ES-I3 (cell line): ENCODE data around the gene MRPL58.
A peak's percentile ranks its signal among the peaks of the same experiment; 100 is the strongest.
"Not testable (repeated sequence)": the region's sequence is repeated elsewhere in the genome, so short reads cannot be mapped to it uniquely, and the experiment has no call there.

Experiments
- H3K36me3 ChIP-seq: 2 replicates; pipeline ENCODE4 v1.6.1; 2013; ENCODE audit warnings: mild to moderate bottlenecking, low read length, control low read depth, moderate library complexity; ENCODE audit not compliant: insufficient read depth
- H3K4me1 ChIP-seq: 2 replicates; pipeline ENCODE4 v1.6.1; 2013; ENCODE audit warnings: mild to moderate bottlenecking, control low read depth, low read length; ENCODE audit not compliant: insufficient read depth
- H3K9ac ChIP-seq: 2 replicates; pipeline ENCODE4 v1.6.1; 2013; ENCODE audit warnings: low read depth, mild to moderate bottlenecking, low read length, moderate library complexity
- H3K9me3 ChIP-seq: 2 replicates; pipeline ENCODE4 v1.6.1; 2013; ENCODE audit warnings: mild to moderate bottlenecking, low read length, moderate library complexity; ENCODE audit not compliant: control insufficient read depth, insufficient read depth

The MRPL58 gene

GRCh38 chr17:75039238-75039637 is 26.8 kb downstream of the MRPL58 start:
- peaks cover 21% of the 10 kb centered on the region; the same call in 1 of the 2 replicates for H3K36me3 ChIP-seq

GRCh38 chr17:75041656-75042280 is 29.3 kb downstream of the MRPL58 start:
- Histone ChIP-seq H3K9me3 (no peaks in the 10 kb centered on the region), H3K4me1 (peaks cover 13% of the 10 kb centered on the region), H3K36me3 (peaks cover 21% of the 10 kb centered on the region; the same call in 1 of the 2 replicates), H3K9ac (no peak overlapping the region)

More at GRCh38 chr17:75039238-75039637, 26.8 kb downstream of the MRPL58 start:
- Histone ChIP-seq H3K9me3 (no peaks in the 10 kb centered on the region), H3K4me1 (peaks cover 18% of the 10 kb centered on the region), H3K9ac (no peak overlapping the region)

DNA sequence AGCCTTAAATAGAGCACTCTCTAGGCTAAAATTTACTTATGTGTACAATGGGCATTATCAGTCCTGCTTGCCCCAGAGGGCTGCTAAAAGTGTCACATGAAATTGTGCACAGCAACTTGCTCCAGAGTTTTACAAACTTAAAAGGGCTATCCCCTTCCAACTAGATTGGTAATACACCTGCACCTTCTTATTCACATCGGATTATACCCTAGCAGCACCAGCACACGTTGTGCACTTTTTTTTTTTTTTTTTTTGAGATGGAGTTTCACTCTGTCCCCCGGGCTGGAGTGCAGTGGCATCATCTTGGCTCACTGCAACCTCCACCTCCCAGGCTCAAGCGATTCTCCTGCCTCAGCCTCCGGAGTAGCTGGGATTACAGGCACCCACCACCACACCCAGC is 31.3 kb downstream of the MRPL58 start:
- H3K9ac ChIP-seq, H3K9me3 ChIP-seq: not testable (repeated sequence)
- Histone ChIP-seq H3K4me1 (peaks cover 13% of the 10 kb centered on the region), H3K36me3 (peaks cover 21% of the 10 kb centered on the region; the same call in 1 of the 2 replicates)

DNA sequence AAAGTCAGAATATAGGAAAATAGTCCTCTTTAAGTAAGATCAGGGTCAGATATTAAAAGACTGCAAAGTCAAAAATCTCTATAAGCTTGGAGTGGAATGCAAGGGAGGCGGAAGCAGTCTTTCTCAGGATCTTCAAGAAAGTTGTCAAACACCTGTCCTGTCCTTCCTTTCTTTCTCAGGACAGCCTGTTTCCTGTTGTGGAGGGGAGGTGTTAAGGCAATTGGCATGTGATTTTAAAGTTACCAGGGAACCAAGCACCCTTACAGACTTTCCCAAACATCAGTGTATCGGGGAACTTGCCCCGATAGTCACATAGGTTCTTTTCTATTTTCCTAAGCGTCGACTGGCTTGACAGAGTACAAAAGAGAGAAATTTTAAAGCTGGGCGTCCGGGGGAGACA is 32.2 kb downstream of the MRPL58 start:
- H3K9me3 ChIP-seq, result no peaks in the 10 kb centered on the region
- H3K4me1 ChIP-seq, result peaks cover 13% of the 10 kb centered on the region
- H3K36me3 ChIP-seq, result peaks cover 22% of the 10 kb centered on the region; the same call in 1 of the 2 replicates
- peak overlapping the region; percentile 37 for H3K9ac ChIP-seq

DNA sequence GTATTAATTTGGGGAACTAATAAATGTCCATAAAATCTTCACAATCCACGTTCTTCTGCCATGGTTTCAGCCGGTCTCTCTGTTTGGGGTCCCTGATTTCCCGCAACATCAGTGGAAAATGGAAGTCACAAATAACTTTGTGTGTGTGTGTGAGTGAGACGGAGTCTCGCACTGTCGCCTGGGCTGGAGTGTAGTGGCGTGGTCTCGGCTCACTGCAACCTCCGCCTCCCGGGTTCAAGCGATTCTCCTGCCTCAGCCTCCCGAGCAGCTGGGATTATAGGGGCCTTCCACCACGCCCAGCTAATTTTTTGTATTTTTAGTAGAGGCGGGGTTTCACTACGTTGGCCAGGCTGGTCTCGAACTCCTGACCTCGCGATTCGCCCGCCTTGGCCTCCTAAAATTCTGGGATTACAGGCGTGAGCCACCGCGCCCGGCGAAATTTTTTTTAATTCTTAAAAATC is 33.5 kb downstream of the MRPL58 start:
- H3K9me3 ChIP-seq, result not testable (repeated sequence)

GRCh38 chr17:75046407-75047289 is 34.2 kb downstream of the MRPL58 start, which contains the start of the genes ATP5PD and KCTD2:
Gene ATP5PD, minus strand, starts transcription at chr17:75046969. Its CDS starts 4,319 bp downstream, at chr17:75042650.
Gene KCTD2, plus strand, starts transcription at chr17:75047225. Its CDS starts 26 bp downstream, at chr17:75047251.
- Histone ChIP-seq H3K9ac (peak within 1 kb of the TSS; percentile 85), H3K4me1 (peaks cover 13% of the 10 kb centered on the region), H3K9me3 (no peaks in the 10 kb centered on the region), H3K36me3 (peaks cover 21% of the 10 kb centered on the region)

More for the DNA sequence above, 33.5 kb downstream of the MRPL58 start:
- H3K36me3 ChIP-seq, result peaks cover 19% of the 10 kb centered on the region; the same call in 1 of the 2 replicates
- H3K9ac ChIP-seq, result peak overlapping the region; percentile 85
- peaks cover 13% of the 10 kb centered on the region for H3K4me1 ChIP-seq

- H3K9ac ChIP-seq, result peak overlapping the region; percentile 85
- H3K9me3 ChIP-seq, result no peaks in the 10 kb centered on the region
- peaks cover 22% of the 10 kb centered on the region for H3K36me3 ChIP-seq
- H3K4me1 ChIP-seq, result peaks cover 5% of the 10 kb centered on the region; the same call in 1 of the 2 replicates
These were observed 35.1 kb downstream of the MRPL58 start for GRCh38 chr17:75047398-75048098.

DNA sequence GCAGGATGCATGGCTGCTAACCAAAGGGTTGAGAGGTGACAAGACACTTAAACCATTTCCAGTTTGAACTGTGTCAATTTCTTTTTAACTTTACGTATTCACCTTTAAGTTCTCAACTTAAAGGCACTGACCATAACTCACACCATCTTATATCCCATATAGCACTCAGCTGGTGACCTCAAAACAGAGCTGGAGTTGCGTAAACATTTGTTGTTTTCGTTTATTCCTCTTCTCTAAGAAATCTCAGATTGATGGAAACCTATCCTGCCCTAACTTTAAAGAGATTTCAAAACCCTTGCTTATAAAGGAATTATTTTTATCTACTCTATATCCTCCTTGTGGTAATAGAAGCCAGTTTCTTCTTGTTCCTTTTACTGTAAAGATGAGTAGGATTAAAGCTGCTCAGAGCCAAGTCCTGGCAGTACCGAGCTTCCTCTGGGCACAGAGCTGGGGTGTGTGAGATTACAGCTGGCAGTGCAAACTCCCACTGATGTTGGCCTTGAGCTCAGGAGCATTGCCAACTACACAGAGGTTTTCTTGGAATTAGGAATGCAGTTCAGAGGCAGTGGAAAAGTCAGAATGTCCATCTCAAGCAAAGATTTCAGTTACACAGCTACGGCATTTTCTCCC is 35.9 kb downstream of the MRPL58 start:
- Histone ChIP-seq H3K4me1 (peaks cover 5% of the 10 kb centered on the region; the same call in 1 of the 2 replicates), H3K9me3 (no peaks in the 10 kb centered on the region), H3K9ac (peak overlapping the region; percentile 85), H3K36me3 (peaks cover 27% of the 10 kb centered on the region)

- Histone ChIP-seq H3K4me1 (no peaks in the 10 kb centered on the region; the same call in 1 of the 2 replicates), H3K9ac (no peak overlapping the region), H3K9me3 (no peaks in the 10 kb centered on the region), H3K36me3 (peaks cover 27% of the 10 kb centered on the region)
These were observed 36.6 kb downstream of the MRPL58 start for GRCh38 chr17:75049057-75049456.

DNA sequence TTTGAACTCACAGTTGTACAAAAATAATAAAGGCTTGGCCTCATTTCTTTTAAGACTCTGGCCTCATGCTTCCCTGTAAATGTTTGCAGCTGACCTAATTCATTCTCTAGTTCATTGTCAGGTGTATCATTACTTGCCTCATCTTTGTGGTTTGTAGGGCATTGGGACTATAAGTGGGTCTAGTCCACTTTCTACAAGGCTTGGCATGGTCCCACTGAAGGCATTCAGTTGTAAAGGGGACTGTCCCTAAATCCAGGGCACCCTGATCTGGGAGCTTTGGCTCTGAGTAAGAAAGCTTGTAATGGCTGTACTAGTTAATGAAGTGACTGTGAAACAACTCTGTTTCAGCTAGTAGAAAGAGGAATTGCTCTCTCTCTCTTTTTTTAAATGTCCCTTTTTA is 37.2 kb downstream of the MRPL58 start:
- Histone ChIP-seq H3K9ac (no peak overlapping the region), H3K9me3 (no peaks in the 10 kb centered on the region), H3K36me3 (peaks cover 31% of the 10 kb centered on the region), H3K4me1 (no peaks in the 10 kb centered on the region; the same call in 1 of the 2 replicates)

GRCh38 chr17:75051941-75052340 is 39.5 kb downstream of the MRPL58 start:
- H3K36me3 ChIP-seq, result peaks cover 34% of the 10 kb centered on the region
- no peaks in the 10 kb centered on the region; the same call in 1 of the 2 replicates for H3K4me1 ChIP-seq
- no peak overlapping the region for H3K9ac ChIP-seq
- H3K9me3 ChIP-seq, result no peaks in the 10 kb centered on the region

- Histone ChIP-seq H3K9me3 (no peaks in the 10 kb centered on the region), H3K4me1 (no peaks in the 10 kb centered on the region), H3K9ac (no peak overlapping the region; the same call in 1 of the 2 replicates), H3K36me3 (peaks cover 48% of the 10 kb centered on the region)
These were observed 47.2 kb downstream of the MRPL58 start for GRCh38 chr17:75059369-75060345.
